HG03175 (cell line): Measurements from ENCODE around the gene MFGE8.

ENCODE experiments used
- ATAC-seq: cut with Tn5 transposase; IDR thresholded peaks from one replicate; pipeline ENCODE4 v1.9.1; 2021; ENCODE audit warnings: mild to moderate bottlenecking, moderate library complexity; ENCODE audit not compliant: unreplicated experiment

Gene MFGE8

DNA sequence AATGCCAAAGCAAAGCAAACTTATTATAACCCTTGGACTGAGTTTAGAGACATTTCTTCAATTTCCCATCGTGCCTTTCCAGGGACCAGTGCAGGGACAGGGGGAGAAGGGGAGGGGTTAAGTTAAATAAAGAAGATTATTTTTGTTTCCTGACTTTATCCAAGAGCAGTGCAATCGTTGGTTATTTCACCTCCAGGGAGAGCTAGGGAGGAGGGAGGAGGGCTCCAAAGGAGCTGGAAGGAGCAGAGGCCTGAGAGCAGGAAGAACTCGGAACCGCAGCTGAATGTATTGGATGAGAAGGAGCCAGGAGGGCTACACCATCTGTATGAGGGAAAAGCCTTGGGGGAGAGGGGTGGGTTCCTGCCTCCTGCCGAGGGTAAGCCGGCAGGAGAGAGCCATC is 38.5 kb downstream of the MFGE8 start:
- no peak for ATAC-seq

DNA sequence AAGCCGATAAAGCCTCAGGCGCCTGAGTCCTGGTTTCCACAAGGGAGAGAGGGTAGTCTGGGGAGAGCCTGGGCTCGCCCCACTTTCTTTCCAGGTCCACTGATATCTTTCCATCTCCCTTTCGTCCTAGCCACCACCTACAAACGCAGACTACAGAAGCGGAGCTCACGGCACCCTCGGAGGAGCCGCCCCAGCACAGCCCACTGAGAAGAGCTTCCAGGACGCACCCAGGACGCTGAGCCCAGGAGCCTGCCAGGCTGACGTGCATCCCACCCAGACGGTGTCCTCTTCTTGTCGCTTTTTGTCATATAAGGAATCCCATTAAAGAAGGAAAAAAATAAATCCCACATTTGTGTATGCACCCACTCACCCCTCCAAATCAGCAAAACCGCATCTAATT is 38.9 kb downstream of the MFGE8 start:
- ATAC-seq = no peak

DNA sequence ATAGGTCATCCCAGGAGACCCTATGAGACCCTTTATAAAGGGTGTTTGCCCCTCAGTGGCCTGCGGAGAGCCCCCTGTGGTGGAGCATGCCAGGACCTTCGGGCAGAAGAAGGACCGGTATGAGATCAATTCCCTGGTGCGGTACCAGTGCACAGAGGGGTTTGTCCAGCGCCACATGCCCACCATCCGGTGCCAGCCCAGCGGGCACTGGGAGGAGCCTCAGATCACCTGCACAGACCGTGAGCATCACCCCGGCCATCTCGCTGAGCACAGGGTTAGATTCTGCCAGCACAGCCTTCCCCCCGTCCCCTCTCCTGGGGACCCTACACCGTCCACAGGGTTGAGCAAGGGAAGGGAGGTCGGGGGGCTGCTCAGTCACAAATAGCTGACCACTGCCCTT is 39.4 kb downstream of the MFGE8 start:
- ATAC-seq = no peak

DNA sequence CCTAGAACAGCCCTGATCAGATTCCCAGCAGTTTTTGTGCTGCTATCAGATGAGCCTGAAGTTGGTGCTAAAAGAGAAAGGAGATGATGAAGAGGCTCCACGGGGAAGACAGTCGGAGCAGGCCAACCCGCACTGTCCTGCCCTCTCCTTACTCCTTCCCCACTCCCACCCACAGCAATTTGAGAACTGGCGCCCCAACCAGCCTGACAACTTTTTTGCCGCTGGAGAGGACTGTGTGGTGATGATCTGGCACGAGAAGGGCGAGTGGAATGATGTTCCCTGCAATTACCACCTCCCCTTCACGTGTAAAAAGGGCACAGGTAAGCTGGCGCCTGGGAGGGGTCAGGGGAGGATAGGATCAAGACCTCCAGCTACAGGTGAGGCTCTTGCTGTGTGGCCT is 40.5 kb downstream of the MFGE8 start:
- no peak for ATAC-seq

DNA sequence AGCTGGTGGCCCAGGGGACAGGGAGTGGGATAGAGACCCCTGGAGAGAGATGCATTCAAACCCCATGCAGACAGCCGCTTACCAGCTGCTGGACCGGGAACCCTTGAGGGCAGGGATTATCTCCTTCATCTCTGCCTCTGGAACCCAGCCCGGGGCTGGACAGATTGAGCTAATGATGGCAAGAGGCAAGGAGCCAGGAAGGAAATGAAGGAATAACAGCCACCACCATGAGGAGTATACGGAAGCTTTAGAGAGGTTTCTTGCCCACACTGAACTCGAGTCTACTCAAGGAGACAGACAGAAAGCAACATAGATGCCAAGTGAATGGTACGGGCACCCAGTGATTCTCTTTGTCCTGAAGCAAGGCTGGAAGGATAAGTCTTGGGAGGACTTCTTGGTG is 41.1 kb downstream of the MFGE8 start:
- no peak for ATAC-seq

DNA sequence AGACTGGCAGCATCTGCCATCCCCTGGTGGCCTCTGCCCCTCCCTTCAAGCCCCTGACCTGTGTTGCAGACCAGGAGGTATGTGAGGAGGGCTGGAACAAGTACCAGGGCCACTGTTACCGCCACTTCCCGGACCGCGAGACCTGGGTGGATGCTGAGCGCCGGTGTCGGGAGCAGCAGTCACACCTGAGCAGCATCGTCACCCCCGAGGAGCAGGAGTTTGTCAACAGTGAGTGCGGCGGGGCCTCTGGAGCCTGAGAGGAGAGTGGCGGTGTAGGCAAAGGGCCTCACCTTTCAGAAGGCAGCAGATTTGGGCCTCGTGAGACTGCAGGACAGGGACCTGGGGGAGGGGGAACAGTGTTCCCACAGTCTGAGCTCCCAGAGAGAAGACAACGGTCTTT is 41.9 kb downstream of the MFGE8 start:
- ATAC-seq = no peak

DNA sequence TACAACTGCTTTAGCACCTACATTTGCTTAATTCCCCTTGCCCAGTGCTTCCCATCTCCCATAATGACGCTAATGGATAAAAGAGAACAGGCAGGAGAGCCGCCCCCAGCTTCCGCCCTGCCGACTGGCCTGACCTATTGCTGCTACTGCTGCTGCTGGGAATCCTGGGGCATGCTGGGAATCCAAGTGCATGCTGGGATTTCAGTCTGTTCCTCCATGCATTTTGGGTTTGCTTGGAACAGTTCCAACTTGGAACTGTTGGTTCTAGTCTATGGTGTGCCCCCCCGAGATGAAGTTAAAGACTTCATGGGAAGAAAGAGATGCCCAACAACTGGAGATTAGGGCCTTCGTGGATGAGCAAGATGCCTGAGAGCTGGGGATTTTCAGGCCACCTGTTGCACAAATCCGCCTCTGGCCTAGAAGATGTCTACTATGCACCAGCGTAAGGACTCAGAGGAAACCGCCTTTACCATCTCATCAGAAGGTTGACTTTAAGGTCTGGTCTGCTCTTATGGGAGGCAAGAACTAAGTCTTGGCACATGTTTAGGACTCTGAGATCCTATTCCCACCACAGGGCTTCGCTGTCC is 46.8 kb downstream of the MFGE8 start:
- ATAC-seq = no peak

DNA sequence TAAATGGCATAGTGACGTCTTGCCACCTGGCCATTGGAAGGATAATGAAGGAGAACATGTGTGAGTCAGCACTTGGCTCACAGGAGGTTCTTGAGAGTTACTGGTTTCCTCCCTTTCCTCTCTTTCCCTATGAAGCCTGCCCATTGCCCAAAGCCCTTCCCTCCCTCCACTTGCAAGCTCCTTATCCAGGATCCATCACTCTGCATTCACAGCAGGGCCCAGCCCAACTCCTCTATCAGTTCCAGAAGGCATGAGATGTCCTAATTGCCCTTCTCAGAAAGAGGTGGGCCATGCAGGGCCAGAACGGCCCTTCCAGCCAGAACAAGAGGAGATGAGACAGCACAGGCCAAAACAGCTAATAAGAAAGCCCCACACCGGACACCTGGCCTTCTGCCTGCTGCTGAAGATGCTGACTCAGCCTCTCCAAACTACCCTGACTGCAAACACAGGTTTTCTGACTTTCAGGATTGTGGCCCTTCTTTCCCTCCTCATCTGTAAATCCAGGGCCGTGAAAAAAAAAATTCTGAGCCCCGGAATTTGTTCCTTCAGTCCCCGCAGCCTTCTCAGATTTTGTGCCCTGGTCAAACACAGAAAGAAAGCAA is 47.6 kb downstream of the MFGE8 start:
- ATAC-seq = no peak

DNA sequence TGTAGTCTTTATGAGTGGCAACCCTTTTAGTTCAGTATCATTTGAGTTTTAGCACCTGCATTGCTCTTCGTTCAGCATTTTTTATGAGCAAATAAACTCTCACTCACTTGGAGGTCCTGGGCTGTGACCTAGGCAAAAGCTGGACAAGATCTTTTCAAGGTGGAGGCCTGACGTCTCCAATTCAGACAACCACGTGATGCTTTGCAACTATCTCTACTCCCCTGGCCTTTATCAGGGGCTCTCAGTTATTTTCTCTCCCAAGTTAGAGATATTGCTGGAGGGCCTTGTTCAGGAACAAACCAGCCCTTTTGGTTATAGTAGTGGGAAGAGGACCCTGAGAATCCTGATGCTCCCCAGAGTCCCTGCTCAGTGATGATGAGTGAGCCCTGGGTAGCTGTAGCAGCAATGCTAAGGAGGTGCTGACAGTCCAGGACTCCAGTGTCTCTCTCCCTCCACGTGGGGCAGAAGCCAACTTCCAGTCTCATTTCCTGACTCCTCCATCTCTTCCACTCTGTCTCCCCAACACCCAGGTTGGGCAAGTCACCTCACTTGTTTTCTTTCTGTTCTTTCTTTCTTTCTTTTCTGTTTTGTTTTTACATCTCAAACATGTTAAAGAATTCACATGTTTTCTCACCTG is 48.2 kb downstream of the MFGE8 start:
- ATAC-seq = no peak

DNA sequence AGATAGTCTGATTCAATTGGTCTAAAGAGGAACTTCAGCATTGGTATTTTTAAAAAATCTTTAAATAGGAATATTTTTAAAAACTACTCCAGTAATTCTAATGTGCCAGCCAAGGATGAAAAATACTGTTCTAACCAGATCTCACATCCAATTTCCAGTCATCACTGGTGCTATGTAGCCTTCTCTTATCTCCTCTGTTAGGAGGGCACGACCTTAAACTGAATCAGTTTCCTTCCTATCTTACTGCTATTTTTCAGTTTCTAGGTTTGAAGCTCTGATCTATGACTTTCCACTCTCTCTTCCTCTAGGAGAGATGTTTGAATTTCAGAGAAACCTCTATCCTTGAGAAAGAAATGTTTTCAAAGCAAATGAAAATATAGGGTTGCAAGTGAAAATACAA is 49.8 kb downstream of the MFGE8 start:
- no peak for ATAC-seq

DNA sequence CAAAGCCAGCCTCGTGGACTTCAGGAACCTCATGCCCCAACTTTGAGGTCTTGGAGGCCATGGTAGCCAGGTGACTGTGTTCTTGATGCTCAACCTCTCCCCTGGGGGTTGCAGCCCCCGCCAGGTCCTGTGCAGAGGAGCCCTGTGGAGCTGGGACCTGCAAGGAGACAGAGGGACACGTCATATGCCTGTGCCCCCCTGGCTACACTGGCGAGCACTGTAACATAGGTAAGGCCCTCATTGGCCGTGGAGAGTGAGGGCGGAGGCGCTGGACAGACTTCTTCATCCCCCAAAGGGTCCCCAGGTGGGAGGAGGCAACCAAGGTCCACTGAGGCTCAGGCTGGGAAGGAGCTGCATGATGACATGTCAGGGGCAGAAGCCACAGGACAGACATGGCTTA is 53.0 kb downstream of the MFGE8 start:
- no peak for ATAC-seq

DNA sequence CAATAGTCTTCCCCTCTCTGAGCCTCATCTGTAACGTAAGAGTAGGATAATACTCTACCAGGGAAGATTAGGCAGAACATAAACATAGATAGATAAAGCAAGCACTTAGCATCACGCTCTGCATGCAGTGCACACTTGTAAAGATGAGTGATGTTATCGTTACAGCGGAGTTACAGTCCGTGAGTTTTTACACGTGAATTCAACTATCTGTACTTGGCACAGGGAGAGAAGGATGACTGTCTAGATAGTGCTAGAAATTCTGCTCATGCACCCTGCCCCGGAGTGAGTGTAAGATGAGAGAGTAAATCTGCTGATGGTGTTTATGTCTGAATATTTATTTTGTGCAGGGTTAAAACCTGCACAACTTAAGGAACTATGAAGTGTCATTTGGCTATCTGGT is 53.6 kb downstream of the MFGE8 start:
- ATAC-seq = no peak

DNA sequence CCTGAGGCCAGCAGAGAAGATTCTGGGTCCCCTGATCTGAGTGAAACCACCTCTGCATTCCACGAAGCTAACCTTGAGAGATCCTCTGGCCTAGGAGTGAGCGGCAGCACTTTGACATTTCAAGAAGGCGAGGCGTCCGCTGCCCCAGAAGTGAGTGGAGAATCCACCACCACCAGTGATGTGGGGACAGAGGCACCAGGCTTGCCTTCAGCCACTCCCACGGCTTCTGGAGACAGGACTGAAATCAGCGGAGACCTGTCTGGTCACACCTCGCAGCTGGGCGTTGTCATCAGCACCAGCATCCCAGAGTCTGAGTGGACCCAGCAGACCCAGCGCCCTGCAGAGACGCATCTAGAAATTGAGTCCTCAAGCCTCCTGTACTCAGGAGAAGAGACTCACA is 54.2 kb downstream of the MFGE8 start:
- ATAC-seq = no peak

DNA sequence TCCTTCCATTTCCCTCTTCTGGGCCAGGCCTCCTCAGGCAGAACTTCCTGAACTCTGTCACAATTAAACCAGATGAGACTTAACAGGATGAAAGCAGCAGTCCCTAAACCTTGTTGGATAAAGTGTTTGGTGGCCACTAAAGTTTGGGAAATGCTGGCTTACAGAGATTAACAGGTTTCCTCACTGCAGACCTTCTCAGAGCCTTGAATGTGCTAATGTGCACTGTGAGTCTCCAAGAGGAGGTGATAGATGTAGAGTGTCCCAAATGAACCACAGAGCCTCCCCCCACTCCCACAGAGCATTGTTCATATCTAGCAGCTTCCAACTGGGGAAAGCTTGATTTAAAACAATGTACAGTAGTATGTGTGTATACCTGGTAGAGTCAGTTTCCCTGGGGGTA is 60.7 kb downstream of the MFGE8 start:
- ATAC-seq = no peak

DNA sequence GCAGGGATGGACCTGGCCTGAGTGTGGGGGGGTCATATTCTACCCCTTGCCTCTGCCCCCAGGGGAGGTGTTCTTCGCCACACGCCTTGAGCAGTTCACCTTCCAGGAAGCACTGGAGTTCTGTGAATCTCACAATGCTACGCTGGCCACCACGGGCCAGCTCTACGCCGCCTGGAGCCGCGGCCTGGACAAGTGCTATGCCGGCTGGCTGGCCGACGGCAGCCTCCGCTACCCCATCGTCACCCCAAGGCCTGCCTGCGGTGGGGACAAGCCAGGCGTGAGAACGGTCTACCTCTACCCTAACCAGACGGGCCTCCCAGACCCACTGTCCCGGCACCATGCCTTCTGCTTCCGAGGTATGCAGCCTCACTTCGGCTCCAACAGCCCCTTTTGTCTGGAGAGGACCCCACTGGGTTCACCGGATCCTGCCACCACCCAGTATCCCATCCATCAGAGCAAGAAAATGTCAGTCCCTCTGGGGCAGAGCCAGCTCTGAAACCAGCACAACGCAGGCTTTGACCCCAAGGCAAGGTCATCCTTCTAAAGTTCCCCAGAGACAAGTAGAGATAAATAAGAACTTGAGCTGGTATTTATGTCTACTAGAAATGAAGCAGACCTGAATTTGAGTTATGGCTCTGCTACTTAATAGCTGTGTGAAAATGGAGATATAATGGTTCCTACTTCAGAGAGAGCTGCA is 63.7 kb downstream of the MFGE8 start:
- no peak for ATAC-seq
